Spinal cord (tissue), 10 donors: Measurements from ENCODE around the gene FLG. TPM values are rescaled to one million over a fixed set of nuclear protein-coding genes. Genes with fewer than 3 reads are reported as not detected.
"Not testable (repeated sequence)": the region's sequence is repeated elsewhere in the genome, so short reads cannot be mapped to it uniquely, and the experiment has no call there.

Experiments
- DNase-seq, 6 donors: peaks; one replicate each; pipeline versions ENCODE4 v3.0.0 to v3.0.0-alpha.2; 2013 to 2015; ENCODE audit warnings: low spot score in 6 of 6, low read depth in 4 of 6
- H3K27ac ChIP-seq: one replicate; pipeline ENCODE4 v1.5.1; 2013; ENCODE audit warnings: low read depth, low read length, control low read depth
- H3K27me3 ChIP-seq: one replicate; pipeline ENCODE4 v1.6.1; 2013; ENCODE audit warnings: low read length; ENCODE audit not compliant: control insufficient read depth, insufficient read depth
- H3K36me3 ChIP-seq: one replicate; pipeline ENCODE4 v1.6.1; 2013; ENCODE audit warnings: low read length; ENCODE audit not compliant: control insufficient read depth, insufficient read depth
- H3K4me1 ChIP-seq: one replicate; pipeline ENCODE4 v1.6.1; 2013; ENCODE audit warnings: low read length; ENCODE audit not compliant: control insufficient read depth, insufficient read depth
- H3K4me3 ChIP-seq: one replicate; pipeline ENCODE4 v1.5.1; 2013; ENCODE audit warnings: low read depth, low read length, control low read depth
- H3K9me3 ChIP-seq: one replicate; pipeline ENCODE4 v1.6.1; 2013; ENCODE audit warnings: low read length; ENCODE audit not compliant: control insufficient read depth, insufficient read depth
- WGBS: methylation state at CpG from one replicate; pipeline ENCODE4 v1.1.5; 2013; ENCODE audit warnings: missing lambda C conversion rate; ENCODE audit not compliant: insufficient coverage; 5-methylcytosine and 5-hydroxymethylcytosine counted together
- polyA plus RNA-seq, 2 donors: library from polyadenylated mRNA; unstranded; fragments of 120-200 nt; gene quantifications; one replicate each; pipeline ENCODE4 v1.2.1, GENCODE V29; 2013; ENCODE audit not compliant: insufficient read length in 2 of 2
- total RNA-seq, 2 donors: library from RNA; depleted of rRNA in 1 of 2; stranded (reverse); fragments of 120-200 nt in 1 of 2; fragments of >200 nt in 1 of 2; gene quantifications; one replicate each; pipeline versions ENCODE4 v1.2.3 to v1.2.4, GENCODE V29; 2013 to 2014
- donor health status: healthy.

The FLG gene
- total and polyA plus RNA-seq, 4 donors = under 0.01 to 3.7 (median 3.1) TPM; not detected in 1

DNA sequence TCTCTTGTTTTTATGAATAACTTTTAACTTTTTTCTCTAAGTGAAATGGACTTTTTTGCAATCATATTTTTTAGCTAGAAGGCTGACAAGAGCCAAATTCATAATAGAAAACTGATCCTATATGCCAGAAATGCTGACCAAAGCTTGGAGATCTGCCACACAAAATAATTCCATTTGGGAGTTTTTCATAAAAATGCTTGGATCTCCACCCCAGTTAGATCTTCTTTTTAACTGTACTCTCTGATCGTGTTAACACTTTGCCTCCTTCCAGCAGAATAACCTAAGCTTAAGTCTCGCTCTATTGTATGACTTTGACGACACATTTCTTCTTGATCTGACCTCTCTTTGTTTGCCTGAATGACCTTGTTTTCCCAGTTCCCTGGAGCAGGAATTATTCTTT is 18.0 kb upstream of the FLG start:
- Histone ChIP-seq H3K36me3 (no peaks in the 10 kb centered on the region), H3K4me3 (no peak overlapping the region), H3K27ac (no peak overlapping the region), H3K9me3 (no peaks in the 10 kb centered on the region), H3K27me3 (no peaks in the 10 kb centered on the region), H3K4me1 (no peaks in the 10 kb centered on the region)
- 60% methylated on average over 1 of the region's 3 CpGs for WGBS
- peak in 1 of 6 donors; percentile 17 for DNase-seq

DNA sequence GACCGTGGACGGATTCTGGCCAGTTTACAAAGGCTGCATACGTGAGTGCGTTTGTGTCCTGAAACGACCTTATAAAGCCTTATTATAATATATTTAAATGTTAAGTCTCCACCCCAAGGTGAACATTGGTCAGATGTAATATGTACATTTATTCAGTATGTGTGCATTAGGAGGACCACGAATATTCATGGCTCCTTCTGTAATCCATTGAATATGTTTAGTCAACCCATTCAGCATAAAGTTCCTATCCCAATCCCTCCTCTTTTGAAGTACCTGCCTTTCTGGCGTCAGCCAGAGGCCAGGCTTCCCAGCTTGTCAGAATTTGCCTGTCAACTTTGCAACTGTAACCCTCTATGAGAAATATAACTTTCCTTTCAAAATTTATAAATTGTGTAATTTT is 10.4 kb upstream of the FLG start:
- H3K36me3 ChIP-seq = no peaks in the 10 kb centered on the region
- H3K4me3 ChIP-seq = no peak overlapping the region
- no peak for DNase-seq
- no CpG with 5 or more reads among the region's 7 CpGs for WGBS
- H3K27ac ChIP-seq = no peak overlapping the region
- no peaks in the 10 kb centered on the region for H3K9me3 ChIP-seq
- no peaks in the 10 kb centered on the region for H3K4me1 ChIP-seq
- H3K27me3 ChIP-seq = no peaks in the 10 kb centered on the region

DNA sequence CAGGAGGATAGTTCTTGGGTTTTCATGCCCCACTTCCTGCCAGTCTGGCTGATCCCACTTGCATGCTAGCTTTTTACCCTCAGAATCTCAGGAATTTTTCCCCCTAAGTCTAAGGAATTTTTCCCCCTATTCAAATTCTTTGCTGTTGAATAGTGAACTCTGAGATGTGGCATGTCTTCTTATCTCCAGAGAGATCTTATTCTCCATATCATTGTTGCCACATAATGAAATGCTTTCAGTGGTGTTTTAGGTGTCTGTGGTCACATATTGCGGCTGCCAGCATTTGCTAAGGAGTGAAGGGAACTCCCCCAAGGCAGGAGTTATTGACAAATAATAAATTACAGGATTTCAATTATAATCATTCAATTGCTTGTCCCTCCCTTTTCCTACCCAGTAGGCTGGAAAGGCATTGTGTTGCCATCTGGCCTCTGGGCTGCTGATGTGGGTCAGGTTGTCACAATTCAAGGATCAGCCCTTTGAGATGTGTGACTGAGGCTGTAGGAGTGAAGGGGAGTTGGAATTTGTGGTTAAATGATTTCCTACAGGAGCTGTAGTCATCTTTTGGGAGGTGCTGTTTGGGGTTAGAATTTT is 3.9 kb upstream of the FLG start:
- Histone ChIP-seq H3K4me1 (no peaks in the 10 kb centered on the region), H3K4me3 (no peak overlapping the region), H3K9me3 (no peaks in the 10 kb centered on the region), H3K27me3 (no peaks in the 10 kb centered on the region), H3K36me3 (no peaks in the 10 kb centered on the region), H3K27ac (no peak overlapping the region)
- no peak for DNase-seq
- no CpG with 5 or more reads among the region's 1 CpG for WGBS

DNA sequence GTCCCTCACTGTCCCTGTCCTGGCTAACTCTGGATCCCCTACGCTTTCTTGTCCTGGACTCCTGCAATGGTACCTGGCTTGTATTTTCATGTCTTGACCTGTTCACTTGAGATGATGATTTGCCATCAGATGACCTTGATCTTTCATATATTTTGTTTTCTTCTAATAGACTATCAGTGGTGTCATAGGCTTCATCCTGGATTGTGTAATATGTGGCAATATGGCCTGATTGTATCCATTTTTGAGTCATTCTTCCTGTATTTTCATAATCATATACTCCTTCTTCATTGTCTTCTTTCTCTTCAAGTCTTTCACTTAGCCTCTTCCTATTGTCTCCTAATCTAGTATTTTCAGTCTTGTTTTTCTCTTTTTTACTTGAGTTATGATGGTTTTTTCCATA is 11.1 kb downstream of the FLG start:
- Histone ChIP-seq H3K27me3 (no peaks in the 10 kb centered on the region), H3K9me3 (peaks cover 2% of the 10 kb centered on the region), H3K4me1 (no peaks in the 10 kb centered on the region), H3K4me3 (no peak overlapping the region), H3K36me3 (no peaks in the 10 kb centered on the region), H3K27ac (no peak overlapping the region)
- no peak for DNase-seq
- WGBS = 83% methylated on average over 1 of the region's 1 CpG

DNA sequence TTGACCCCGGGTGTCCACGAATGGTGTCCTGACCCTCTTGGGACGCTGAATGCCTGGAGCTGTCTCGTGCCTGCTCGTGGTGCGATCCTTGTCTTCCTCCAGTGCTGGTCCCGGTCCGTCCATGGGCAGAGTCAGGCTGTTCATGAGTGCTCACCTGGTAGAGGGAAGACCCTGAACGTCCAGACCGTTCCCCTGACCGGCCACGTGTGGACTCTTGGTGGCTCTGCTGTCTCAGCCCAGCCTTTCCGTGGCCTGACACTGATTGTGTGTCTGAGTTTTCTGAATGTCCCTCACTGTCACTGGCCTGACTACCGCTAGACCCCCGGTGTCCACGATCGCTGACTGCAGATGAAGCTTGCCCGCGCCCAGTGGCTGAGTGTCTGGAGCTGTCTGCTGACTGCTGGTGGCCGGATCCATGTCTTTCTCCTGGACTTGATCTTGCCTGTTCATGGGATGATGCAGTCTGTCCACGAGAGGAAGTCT is 11.7 kb downstream of the FLG start:
- Histone ChIP-seq H3K9me3 (peaks cover 2% of the 10 kb centered on the region), H3K27ac (no peak overlapping the region), H3K4me1 (no peaks in the 10 kb centered on the region), H3K4me3 (no peak overlapping the region), H3K36me3 (no peaks in the 10 kb centered on the region), H3K27me3 (no peaks in the 10 kb centered on the region)
- 91% methylated on average over 21 of the region's 21 CpGs for WGBS
- no peak for DNase-seq

DNA sequence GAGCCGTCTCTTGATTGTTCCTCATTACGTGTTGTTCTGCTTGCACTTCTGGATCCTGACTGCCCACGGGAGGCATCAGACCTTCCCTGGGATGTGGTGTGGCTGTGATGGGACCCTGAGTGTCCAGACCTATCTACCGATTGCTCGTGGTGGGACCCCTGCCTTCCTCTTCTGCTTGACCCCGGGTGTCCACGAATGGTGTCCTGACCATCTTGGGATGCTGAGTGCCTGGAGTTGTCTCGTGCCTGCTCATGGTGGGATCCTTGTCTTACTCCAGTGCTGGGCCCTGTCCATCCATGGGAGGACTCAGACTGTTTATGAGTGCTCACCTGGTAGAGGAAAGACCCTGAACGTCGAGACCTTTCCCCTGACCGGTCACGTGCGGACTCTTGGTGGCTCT is 12.9 kb downstream of the FLG start:
- H3K4me1 ChIP-seq, H3K36me3 ChIP-seq, H3K9me3 ChIP-seq, H3K27me3 ChIP-seq, DNase-seq, H3K4me3 ChIP-seq, H3K27ac ChIP-seq: not testable (repeated sequence)
- 89% methylated on average over 11 of the region's 13 CpGs for WGBS

DNA sequence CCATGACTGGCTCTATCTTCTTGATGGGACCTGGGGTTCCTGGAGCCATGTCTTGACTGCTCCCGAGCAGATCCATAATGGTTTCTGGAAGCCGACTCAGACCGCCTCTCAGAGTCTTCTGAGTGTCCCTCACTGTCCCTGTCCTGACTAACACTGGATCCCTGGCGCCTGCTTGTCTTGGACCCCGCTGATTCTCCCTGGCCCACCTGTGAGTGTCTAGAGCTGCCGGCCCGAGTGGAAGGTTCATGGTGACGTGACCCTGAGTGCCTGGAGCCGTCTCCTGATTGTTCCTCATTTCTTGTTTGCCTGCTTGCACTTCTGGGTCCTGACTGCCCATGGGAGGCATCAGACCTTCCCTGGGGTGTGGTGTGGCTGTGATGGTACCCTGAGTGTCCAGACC is 15.1 kb downstream of the FLG start:
- no peaks in the 10 kb centered on the region for H3K4me1 ChIP-seq
- 89% methylated on average over 9 of the region's 9 CpGs for WGBS
- H3K9me3 ChIP-seq = peaks cover 2% of the 10 kb centered on the region
- H3K27me3 ChIP-seq = no peaks in the 10 kb centered on the region
- H3K4me3 ChIP-seq = no peak overlapping the region
- H3K36me3 ChIP-seq = no peaks in the 10 kb centered on the region
- no peak for DNase-seq
- no peak overlapping the region for H3K27ac ChIP-seq

DNA sequence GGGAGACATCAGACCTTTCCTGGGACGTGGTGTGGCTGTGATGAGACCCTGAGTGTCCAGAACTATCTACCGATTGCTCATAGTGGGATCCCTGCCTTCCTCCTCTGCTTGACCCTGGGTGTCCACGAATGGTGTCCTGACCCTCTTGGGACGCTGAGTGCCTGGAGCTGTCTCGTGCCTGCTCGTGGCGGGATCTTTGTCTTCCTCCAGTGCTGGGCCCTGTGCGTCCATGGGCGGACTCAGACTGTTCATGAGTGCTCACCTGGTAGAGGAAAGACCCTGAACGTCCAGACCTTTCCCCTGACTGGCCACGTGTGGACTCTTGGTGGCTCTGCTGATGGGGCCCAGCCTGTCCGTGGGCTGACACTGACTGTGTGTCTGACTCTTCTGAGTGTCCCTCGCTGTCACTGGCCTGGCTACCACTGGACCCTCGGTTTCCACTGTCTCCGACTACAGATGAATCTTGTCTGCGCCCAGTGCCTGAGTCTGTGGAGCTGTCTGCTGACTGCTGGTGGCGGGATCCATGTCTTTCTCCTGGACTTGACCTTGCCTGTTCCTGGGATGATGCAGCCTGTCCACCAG is 15.6 kb downstream of the FLG start:
- not testable (repeated sequence) for H3K9me3 ChIP-seq, DNase-seq, H3K27ac ChIP-seq, H3K36me3 ChIP-seq, H3K27me3 ChIP-seq, H3K4me1 ChIP-seq, H3K4me3 ChIP-seq
- 84% methylated on average over 17 of the region's 17 CpGs for WGBS

DNA sequence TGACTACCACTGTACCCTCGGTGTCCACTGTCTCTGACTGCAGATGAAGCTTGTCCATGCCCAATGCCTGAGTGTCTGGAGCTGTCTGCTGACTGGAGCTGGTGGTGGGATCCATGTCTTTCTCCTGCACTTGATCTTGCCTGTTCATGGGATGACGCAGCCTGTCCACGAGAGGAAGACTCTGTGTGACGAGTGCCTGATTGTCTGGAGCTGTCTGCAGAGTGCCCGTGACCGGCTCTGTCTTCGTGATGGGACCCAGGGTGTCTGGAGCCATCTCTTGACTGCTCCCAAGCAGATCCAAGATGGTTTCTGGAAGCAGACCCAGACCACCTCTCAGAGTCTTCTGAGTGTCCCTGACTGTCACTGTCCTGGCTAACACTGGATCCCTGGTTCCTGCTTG is 16.3 kb downstream of the FLG start:
- 82% methylated on average over 7 of the region's 7 CpGs for WGBS
- not testable (repeated sequence) for H3K4me3 ChIP-seq, H3K4me1 ChIP-seq, H3K27ac ChIP-seq, H3K9me3 ChIP-seq, DNase-seq, H3K36me3 ChIP-seq, H3K27me3 ChIP-seq

DNA sequence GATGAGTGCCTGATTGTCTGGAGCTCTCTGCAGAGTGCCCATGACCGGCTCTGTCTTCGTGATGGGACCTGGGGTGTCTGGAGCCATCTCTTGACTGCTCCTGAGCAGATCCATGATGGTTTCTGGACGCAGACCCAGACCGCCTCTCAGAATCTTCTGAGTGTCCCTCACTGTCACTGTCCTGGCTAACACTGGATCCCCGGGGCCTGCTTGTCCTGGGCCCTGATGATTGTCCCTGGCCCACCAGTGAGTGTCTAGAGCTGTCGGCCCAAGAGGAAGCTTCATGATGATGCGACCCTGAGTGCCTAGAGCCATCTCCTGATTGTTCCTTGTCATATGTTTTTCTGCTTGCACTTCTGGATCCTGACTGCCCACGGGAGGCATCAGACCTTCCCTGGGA is 17.1 kb downstream of the FLG start:
- H3K27ac ChIP-seq, DNase-seq, H3K4me3 ChIP-seq, H3K4me1 ChIP-seq, H3K36me3 ChIP-seq, H3K27me3 ChIP-seq, H3K9me3 ChIP-seq: not testable (repeated sequence)
- WGBS = 92% methylated on average over 8 of the region's 8 CpGs
